DOHH2 (cell line): ENCODE measurements around the gene TMEM253.

Source experiments
- H3F3A ChIP-seq: fragments of 200-600 bp; sonication (generic), shearing (Covaris generic); 2 replicates; pipeline ENCODE4 v1.6.0; 2016; ENCODE audit warnings: antibody characterized with exemption, mild to moderate bottlenecking; ENCODE audit not compliant: control insufficient read depth, insufficient read depth
- H3K27ac ChIP-seq: fragments of 200-600 bp; sonication (generic); 2 replicates; pipeline ENCODE4 v1.5.1; 2014; ENCODE audit warnings: low read depth, mild to moderate bottlenecking, low read length, moderate library complexity
- H3K27me3 ChIP-seq: fragments of 200-600 bp; sonication (generic); 2 replicates; pipeline ENCODE4 v1.6.1; 2014; ENCODE audit warnings: mild to moderate bottlenecking, low read length, mixed read lengths; ENCODE audit not compliant: control insufficient read depth
- H3K36me3 ChIP-seq: fragments of 200-600 bp; sonication (generic); 2 replicates; pipeline ENCODE4 v1.6.1; 2014; ENCODE audit warnings: mild to moderate bottlenecking, low read length, moderate library complexity, mixed read lengths; ENCODE audit not compliant: control insufficient read depth
- H3K4me1 ChIP-seq: fragments of 200-600 bp; sonication (generic); 2 replicates; pipeline ENCODE4 v1.6.1; 2014; ENCODE audit warnings: mild to moderate bottlenecking, low read length, mixed read lengths; ENCODE audit not compliant: control insufficient read depth
- H3K4me2 ChIP-seq: fragments of 200-600 bp; sonication (generic); 2 replicates; pipeline ENCODE4 v1.6.0; 2014; ENCODE audit warnings: mild to moderate bottlenecking, low read length, moderate library complexity
- H3K4me3 ChIP-seq: fragments of 200-600 bp; sonication (generic); 2 replicates; pipeline ENCODE4 v1.5.1; 2014; ENCODE audit warnings: mild to moderate bottlenecking, low read length, mixed read lengths
- H3K79me2 ChIP-seq: fragments of 200-600 bp; sonication (generic); 2 replicates; pipeline ENCODE4 v1.6.1; 2014; ENCODE audit warnings: mild to moderate bottlenecking, low read length, mixed read lengths; ENCODE audit not compliant: control insufficient read depth
- H3K9me2 ChIP-seq: fragments of 200-600 bp; sonication (generic); replicated peaks from 2 replicates; pipeline ENCODE4 v1.6.1; 2014; ENCODE audit warnings: mild to moderate bottlenecking, low read length, mixed read lengths; ENCODE audit not compliant: control insufficient read depth
- H3K9me3 ChIP-seq: fragments of 200-600 bp; sonication (generic); 2 replicates; pipeline ENCODE4 v1.6.1; 2014; ENCODE audit warnings: antibody characterized with exemption, low read length, mixed read lengths; ENCODE audit not compliant: control insufficient read depth, insufficient read depth
- H4K20me1 ChIP-seq: fragments of 200-600 bp; sonication (generic); 2 replicates; pipeline ENCODE4 v1.6.0; 2014; ENCODE audit warnings: low read depth, mild to moderate bottlenecking, antibody characterized with exemption, low read length, moderate library complexity; ENCODE audit not compliant: control insufficient read depth, insufficient read depth
- EZH2phosphoT487 ChIP-seq: fragments of 200-600 bp; sonication (generic); IDR thresholded peaks from 2 replicates; pipeline ENCODE4 v1.6.1; 2017; ENCODE audit warnings: borderline replicate concordance, mild to moderate bottlenecking, antibody characterized with exemption, low read length, moderate library complexity, mixed read lengths
- TF ChIP-seq, protein P1 (sequence below): fragments of 200-600 bp; sonication (generic); IDR thresholded peaks from one replicate; pipeline ENCODE4 v1.5.1; 2014; ENCODE audit warnings: antibody characterized with exemption, mild to moderate bottlenecking, low read depth, low read length; ENCODE audit not compliant: poor library complexity, severe bottlenecking

TMEM253 gene

DNA sequence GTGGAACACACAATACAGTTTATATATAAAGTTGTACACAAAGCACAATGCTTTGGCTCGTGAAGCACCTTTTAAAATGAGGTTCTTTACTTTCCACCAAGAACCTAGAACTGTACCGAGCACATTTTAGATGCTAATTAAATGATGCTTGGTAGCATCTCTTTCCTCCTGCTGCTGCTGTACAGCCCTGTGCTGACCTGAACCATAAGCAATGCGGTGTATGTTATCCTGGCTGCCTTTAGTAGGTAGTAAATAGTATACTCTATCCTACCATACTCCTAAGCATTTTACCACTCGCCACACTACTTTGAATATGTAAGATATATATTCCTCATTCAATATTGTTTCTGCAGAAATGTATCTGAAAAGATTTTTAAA lies 46.1 kb upstream of the TMEM253 start:
- H4K20me1 ChIP-seq = no peaks in the 10 kb centered on the region
- TF ChIP-seq, protein P1, sequence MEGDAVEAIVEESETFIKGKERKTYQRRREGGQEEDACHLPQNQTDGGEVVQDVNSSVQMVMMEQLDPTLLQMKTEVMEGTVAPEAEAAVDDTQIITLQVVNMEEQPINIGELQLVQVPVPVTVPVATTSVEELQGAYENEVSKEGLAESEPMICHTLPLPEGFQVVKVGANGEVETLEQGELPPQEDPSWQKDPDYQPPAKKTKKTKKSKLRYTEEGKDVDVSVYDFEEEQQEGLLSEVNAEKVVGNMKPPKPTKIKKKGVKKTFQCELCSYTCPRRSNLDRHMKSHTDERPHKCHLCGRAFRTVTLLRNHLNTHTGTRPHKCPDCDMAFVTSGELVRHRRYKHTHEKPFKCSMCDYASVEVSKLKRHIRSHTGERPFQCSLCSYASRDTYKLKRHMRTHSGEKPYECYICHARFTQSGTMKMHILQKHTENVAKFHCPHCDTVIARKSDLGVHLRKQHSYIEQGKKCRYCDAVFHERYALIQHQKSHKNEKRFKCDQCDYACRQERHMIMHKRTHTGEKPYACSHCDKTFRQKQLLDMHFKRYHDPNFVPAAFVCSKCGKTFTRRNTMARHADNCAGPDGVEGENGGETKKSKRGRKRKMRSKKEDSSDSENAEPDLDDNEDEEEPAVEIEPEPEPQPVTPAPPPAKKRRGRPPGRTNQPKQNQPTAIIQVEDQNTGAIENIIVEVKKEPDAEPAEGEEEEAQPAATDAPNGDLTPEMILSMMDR = no peak
- TF ChIP-seq EZH2phosphoT487 = no peak
- no peaks in the 10 kb centered on the region for H3K36me3 ChIP-seq
- H3K4me2 ChIP-seq = no peak overlapping the region
- no peaks in the 10 kb centered on the region for H3K4me1 ChIP-seq
- H3K27ac ChIP-seq = no peak overlapping the region
- H3F3A ChIP-seq = no peaks in the 10 kb centered on the region
- H3K4me3 ChIP-seq = no peak overlapping the region
- H3K9me3 ChIP-seq = no peaks in the 10 kb centered on the region
- no peaks in the 10 kb centered on the region for H3K79me2 ChIP-seq
- H3K9me2 ChIP-seq = no peaks in the 10 kb centered on the region
- peaks cover 15% of the 10 kb centered on the region; the same call in 1 of the 2 replicates for H3K27me3 ChIP-seq

- Histone ChIP-seq H3K36me3 (no peaks in the 10 kb centered on the region), H3K27ac (no peak overlapping the region), H3F3A (no peaks in the 10 kb centered on the region), H4K20me1 (no peaks in the 10 kb centered on the region), H3K4me3 (no peak overlapping the region), H3K79me2 (no peaks in the 10 kb centered on the region), H3K9me3 (no peaks in the 10 kb centered on the region), H3K27me3 (peaks cover 17% of the 10 kb centered on the region), H3K4me2 (no peak overlapping the region), H3K4me1 (no peaks in the 10 kb centered on the region), H3K9me2 (no peaks in the 10 kb centered on the region)
- TF ChIP-seq, protein P1 = no peak
- TF ChIP-seq EZH2phosphoT487 = no peak
Observed at GRCh38 chr14:21055432-21056117, 45.3 kb upstream of the TMEM253 start.

DNA sequence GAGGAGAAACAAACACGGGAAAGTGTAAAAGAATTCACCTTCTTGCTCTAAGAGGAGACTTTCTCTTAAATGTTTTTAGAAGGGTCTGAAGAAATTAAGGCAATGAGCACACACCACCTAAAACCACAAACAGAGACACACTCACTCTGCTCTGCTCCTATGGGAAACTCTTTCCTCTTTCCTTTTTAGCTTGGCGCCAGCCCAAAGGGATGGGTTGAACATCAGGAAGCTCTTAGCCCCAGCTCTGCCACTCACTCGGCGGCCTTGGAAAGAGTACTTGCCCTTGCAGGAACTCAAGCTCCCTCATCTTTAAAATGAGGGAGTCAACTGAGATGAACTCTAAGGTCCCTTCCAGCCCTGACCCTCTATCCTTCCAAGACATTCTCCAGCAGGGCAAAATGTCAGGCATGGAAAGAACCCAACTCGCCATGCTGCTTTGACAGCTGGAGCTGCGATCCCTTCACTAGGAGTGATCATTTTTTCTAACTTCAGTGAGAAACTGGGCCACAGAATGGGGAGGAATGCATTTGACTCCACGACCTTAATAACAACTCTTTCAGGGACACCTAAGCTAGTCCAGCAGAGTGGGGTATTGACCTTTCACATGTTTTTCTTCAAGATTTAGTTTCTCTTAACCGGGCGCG lies 44.2 kb upstream of the TMEM253 start:
- no peaks in the 10 kb centered on the region for H3K9me3 ChIP-seq
- H3K27me3 ChIP-seq = peaks cover 27% of the 10 kb centered on the region
- H3K79me2 ChIP-seq = no peaks in the 10 kb centered on the region
- H3K4me3 ChIP-seq = no peak overlapping the region
- no peaks in the 10 kb centered on the region for H4K20me1 ChIP-seq
- no peak for TF ChIP-seq EZH2phosphoT487
- TF ChIP-seq, protein P1 = no peak
- H3K4me1 ChIP-seq = no peaks in the 10 kb centered on the region
- no peaks in the 10 kb centered on the region for H3K9me2 ChIP-seq
- H3F3A ChIP-seq = no peaks in the 10 kb centered on the region
- H3K27ac ChIP-seq = no peak overlapping the region
- no peak overlapping the region for H3K4me2 ChIP-seq
- no peaks in the 10 kb centered on the region for H3K36me3 ChIP-seq
